ENCODE data around the gene RRP8. TPM values are rescaled to one million over a fixed set of nuclear protein-coding genes. Genes with fewer than 3 reads are reported as not detected.

The RRP8 gene
- total and polyA plus RNA-seq, 2 donors from 2014 or later, result 23.4 to 29.8 TPM

DNA sequence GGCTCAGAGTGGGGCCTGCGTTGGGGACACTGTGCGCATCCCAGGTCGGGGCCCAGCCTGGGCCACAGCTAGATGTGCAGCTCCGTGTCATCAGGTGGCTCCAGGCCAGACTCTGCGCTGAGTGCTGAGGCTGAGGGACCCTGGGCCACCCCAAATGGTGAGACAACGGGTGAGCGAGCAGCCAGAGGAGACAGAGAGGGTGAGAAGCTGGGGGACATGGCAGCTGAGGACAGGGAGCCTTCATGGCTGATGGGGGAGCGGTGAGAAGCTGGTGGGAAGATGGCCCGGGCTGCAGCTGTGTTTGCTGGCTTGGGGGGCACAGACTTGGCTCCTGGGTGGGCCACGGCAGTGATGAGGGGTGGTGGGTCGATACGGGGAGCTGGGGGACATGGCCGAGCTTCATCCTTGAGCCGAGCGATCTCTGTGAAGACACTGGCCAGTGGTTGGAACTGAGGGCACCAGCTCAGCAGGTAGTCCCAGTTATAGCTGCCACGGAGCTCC, 18.3 kb upstream of the RRP8 start:
- H3K27ac ChIP-seq (ENCODE audit: low read depth in 2 of 2, low read length in 2 of 2), result no peak overlapping the region
- intact Hi-C loops (cut with DNase I), result no loop called here
- peaks cover 0 to 8% (median 3%) of the 10 kb centered on the region in 3 donors for H3K4me1 ChIP-seq (ENCODE audit: control insufficient read depth in 2 of 3, insufficient read depth in 2 of 3, low read depth in 1 of 3, low read length in 3 of 3)
- no peaks in the 10 kb centered on the region for H3K27me3 ChIP-seq (ENCODE audit: control insufficient read depth, insufficient read depth, low read length)
- H3K9ac ChIP-seq (ENCODE audit: low read length in 3 of 3), result no peak overlapping the region
- peak in 1 of 5 donors; percentile 72 for DNase-seq
- no peak for FAIRE-seq
- no peak overlapping the region for H3K4me3 ChIP-seq (ENCODE audit: low read length in 3 of 3)
- H3K9me3 ChIP-seq (ENCODE audit: control insufficient read depth in 2 of 3, insufficient read depth in 1 of 3, low read length in 3 of 3), result no peaks in the 10 kb centered on the region
- H3K36me3 ChIP-seq (ENCODE audit: control insufficient read depth in 2 of 3, insufficient read depth in 3 of 3, low read length in 3 of 3), result peaks cover 2 to 4% (median 3%) of the 10 kb centered on the region in 3 donors
- TF ChIP-seq, protein P1, sequence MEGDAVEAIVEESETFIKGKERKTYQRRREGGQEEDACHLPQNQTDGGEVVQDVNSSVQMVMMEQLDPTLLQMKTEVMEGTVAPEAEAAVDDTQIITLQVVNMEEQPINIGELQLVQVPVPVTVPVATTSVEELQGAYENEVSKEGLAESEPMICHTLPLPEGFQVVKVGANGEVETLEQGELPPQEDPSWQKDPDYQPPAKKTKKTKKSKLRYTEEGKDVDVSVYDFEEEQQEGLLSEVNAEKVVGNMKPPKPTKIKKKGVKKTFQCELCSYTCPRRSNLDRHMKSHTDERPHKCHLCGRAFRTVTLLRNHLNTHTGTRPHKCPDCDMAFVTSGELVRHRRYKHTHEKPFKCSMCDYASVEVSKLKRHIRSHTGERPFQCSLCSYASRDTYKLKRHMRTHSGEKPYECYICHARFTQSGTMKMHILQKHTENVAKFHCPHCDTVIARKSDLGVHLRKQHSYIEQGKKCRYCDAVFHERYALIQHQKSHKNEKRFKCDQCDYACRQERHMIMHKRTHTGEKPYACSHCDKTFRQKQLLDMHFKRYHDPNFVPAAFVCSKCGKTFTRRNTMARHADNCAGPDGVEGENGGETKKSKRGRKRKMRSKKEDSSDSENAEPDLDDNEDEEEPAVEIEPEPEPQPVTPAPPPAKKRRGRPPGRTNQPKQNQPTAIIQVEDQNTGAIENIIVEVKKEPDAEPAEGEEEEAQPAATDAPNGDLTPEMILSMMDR (IDR thresholded peaks at IDR 0.05; ENCODE audit: borderline replicate concordance, extremely low read depth, insufficient read depth), result no peak

DNA sequence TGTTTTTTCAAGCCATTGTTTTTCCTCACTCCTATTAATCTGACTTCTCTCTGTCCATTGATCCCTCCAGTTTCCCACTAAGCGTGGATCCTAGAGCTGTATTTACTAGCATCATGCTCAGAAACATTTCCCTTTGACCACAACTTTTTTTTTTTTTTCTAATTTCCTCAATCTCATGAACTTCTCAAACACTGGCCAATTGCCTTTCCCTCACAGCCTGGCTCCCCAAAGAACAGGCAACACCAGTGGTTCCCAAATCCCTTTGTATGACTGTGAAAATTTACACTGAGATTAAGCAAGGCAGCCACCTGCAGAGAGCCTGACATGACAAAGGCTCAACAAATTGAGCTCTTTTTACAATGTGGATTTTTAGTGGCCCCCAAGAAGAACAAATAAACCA, 17.2 kb upstream of the RRP8 start:
- no peak for FAIRE-seq
- H3K27me3 ChIP-seq (ENCODE audit: control insufficient read depth, insufficient read depth, low read length), result no peaks in the 10 kb centered on the region

DNA sequence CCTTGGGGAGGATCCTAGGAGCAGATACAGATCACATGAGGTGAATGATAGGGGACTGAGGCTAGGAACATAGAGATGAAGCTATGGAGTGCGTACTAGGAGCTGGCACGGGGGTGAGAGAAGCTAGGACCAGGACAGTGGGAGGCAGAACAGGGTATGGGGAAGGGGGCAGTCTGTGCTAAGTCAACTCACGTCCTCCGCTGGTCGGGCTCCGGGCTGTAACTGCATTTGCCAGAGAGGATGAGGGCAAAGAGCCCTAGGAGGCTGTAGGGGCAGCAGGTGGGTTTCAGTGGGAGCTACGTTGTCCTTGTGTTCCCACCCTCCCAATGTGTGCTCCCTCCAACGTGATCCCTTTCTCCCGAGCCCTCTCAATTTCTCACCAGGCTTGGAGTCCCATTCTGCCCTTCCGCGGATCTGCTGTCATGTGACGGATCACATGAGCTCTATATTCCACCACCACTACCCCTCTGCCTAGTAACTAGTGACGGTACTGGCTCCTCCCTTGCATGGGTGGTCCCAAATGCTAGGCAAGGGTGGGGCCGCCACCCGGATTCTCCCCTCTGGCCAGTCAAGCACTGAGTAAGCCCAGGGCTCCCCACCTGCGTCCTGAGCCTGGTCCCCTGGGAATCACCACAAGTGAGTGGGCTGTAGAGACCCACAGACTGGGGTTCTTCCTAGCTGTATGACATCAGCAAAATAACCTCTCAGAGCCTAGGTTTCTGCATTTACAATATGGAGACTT, 15.8 kb upstream of the RRP8 start, which contains the start of gene TPP1:
TPP1 (minus strand) TSS at position 419 of the 742 bp plus-strand sequence; CDS start at position 397, 22 bp downstream.
- Histone ChIP-seq H3K9ac (ENCODE audit: low read length in 3 of 3) (peak within 1 kb of the TSS; percentile 54 to 92 (median 90)), H3K27me3 (ENCODE audit: control insufficient read depth, insufficient read depth, low read length) (no peaks in the 10 kb centered on the region), H3K36me3 (ENCODE audit: control insufficient read depth in 2 of 3, insufficient read depth in 3 of 3, low read length in 3 of 3) (peaks cover 4 to 15% (median 7%) of the 10 kb centered on the region in 3 donors), H3K4me1 (ENCODE audit: control insufficient read depth in 2 of 3, insufficient read depth in 2 of 3, low read depth in 1 of 3, low read length in 3 of 3) (peaks cover 0 to 8% (median 3%) of the 10 kb centered on the region in 3 donors), H3K4me3 (ENCODE audit: low read length in 3 of 3) (peak within 1 kb of the TSS; percentile 70 to 92 (median 78)), H3K27ac (ENCODE audit: low read depth in 2 of 2, low read length in 2 of 2) (peak within 1 kb of the TSS; percentile 81 to 89), H3K9me3 (ENCODE audit: control insufficient read depth in 2 of 3, insufficient read depth in 1 of 3, low read length in 3 of 3) (no peaks in the 10 kb centered on the region)
- intact Hi-C loops (cut with DNase I), result no loop called here
- peak; percentile 92 for FAIRE-seq
- peak; percentile 94 to 98 (median 95) for DNase-seq
- TF ChIP-seq, protein P1 (IDR thresholded peaks at IDR 0.05; ENCODE audit: borderline replicate concordance, extremely low read depth, insufficient read depth), result no peak

More for the DNA sequence above, 17.2 kb upstream of the RRP8 start:
- Histone ChIP-seq H3K36me3 (ENCODE audit: control insufficient read depth in 2 of 3, insufficient read depth in 3 of 3, low read length in 3 of 3) (peaks cover 2 to 5% (median 3%) of the 10 kb centered on the region in 3 donors), H3K27ac (ENCODE audit: low read depth in 2 of 2, low read length in 2 of 2) (no peak overlapping the region), H3K9ac (ENCODE audit: low read length in 3 of 3) (no peak overlapping the region), H3K9me3 (ENCODE audit: control insufficient read depth in 2 of 3, insufficient read depth in 1 of 3, low read length in 3 of 3) (no peaks in the 10 kb centered on the region), H3K4me3 (ENCODE audit: low read length in 3 of 3) (no peak overlapping the region), H3K4me1 (ENCODE audit: control insufficient read depth in 2 of 3, insufficient read depth in 2 of 3, low read depth in 1 of 3, low read length in 3 of 3) (peaks cover 0 to 8% (median 3%) of the 10 kb centered on the region in 3 donors)
- no peak for DNase-seq
- intact Hi-C loops (cut with DNase I), result no loop called here
- TF ChIP-seq, protein P1 (IDR thresholded peaks at IDR 0.05; ENCODE audit: borderline replicate concordance, extremely low read depth, insufficient read depth), result no peak
